Renal pelvis (tissue), 12 donors: ENCODE data around the gene FBXW11. TPM values are rescaled to one million over a fixed set of nuclear protein-coding genes. Genes with fewer than 3 reads are reported as not detected.

Source experiments
- DNase-seq: peaks from one replicate; pipeline ENCODE4 v3.0.0-alpha.2; 2013
- long read RNA-seq, 16 experiments: transcript quantifications; one replicate each; lab custom pipeline, GENCODE V29; 2026
- polyA plus RNA-seq, 3 donors: library from polyadenylated mRNA; unstranded; fragments of 120-200 nt; gene quantifications; one replicate each; pipeline ENCODE4 v1.2.1, GENCODE V29; 2013; ENCODE audit not compliant: insufficient read length in 3 of 3

FBXW11 gene
- 10 to 100 TPM; 51.9 to 55.2 (median 52.0) TPM for polyA plus RNA-seq
- long read RNA-seq, donor 1, full-length matches to known transcripts: 11 of 11 reads
- long read RNA-seq, donor 1, partial matches to known transcripts: 0 of 11 reads
- long read RNA-seq, donor 1, other reads (novel, unspliced or antisense): 0 of 11 reads
- long read RNA-seq, donor 2, full-length matches to known transcripts: 17 of 17 reads
- long read RNA-seq, donor 2, partial matches to known transcripts: 0 of 17 reads
- long read RNA-seq, donor 2, other reads (novel, unspliced or antisense): 0 of 17 reads
- long read RNA-seq, donor 3, transcript FBXW11-203 (12 exons, 2,181 nt): major isoform, 6 of 6 reads
- long read RNA-seq, donor 3, partial matches to known transcripts: 0 of 6 reads
- long read RNA-seq, donor 3, other reads (novel, unspliced or antisense): 0 of 6 reads
- long read RNA-seq, donor 4, full-length matches to known transcripts: 11 of 11 reads
- long read RNA-seq, donor 4, partial matches to known transcripts: 0 of 11 reads
- long read RNA-seq, donor 4, other reads (novel, unspliced or antisense): 0 of 11 reads
- long read RNA-seq, donor 5, partial matches to known transcripts: 0 of 4 reads
- long read RNA-seq, donor 5, other reads (novel, unspliced or antisense): 0 of 4 reads
- long read RNA-seq, donor 6, full-length matches to known transcripts: 15 of 15 reads
- long read RNA-seq, donor 6, partial matches to known transcripts: 0 of 15 reads
- long read RNA-seq, donor 6, other reads (novel, unspliced or antisense): 0 of 15 reads
- long read RNA-seq, donor 7, full-length matches to known transcripts: 7 of 12 reads
- long read RNA-seq, donor 7, partial matches to known transcripts: 5 of 12 reads
- long read RNA-seq, donor 7, other reads (novel, unspliced or antisense): 0 of 12 reads
- long read RNA-seq, donor 8, full-length matches to known transcripts: 8 of 8 reads
- long read RNA-seq, donor 8, partial matches to known transcripts: 0 of 8 reads
- long read RNA-seq, donor 8, other reads (novel, unspliced or antisense): 0 of 8 reads
- long read RNA-seq, donor 9, full-length matches to known transcripts: 14 of 14 reads
- long read RNA-seq, donor 9, partial matches to known transcripts: 0 of 14 reads
- long read RNA-seq, donor 9, other reads (novel, unspliced or antisense): 0 of 14 reads
- long read RNA-seq, donor 10, full-length matches to known transcripts: 8 of 8 reads
- long read RNA-seq, donor 10, partial matches to known transcripts: 0 of 8 reads
- long read RNA-seq, donor 10, other reads (novel, unspliced or antisense): 0 of 8 reads
- long read RNA-seq, donor 11, full-length matches to known transcripts: 5 of 5 reads
- long read RNA-seq, donor 11, partial matches to known transcripts: 0 of 5 reads
- long read RNA-seq, donor 11, other reads (novel, unspliced or antisense): 0 of 5 reads
- long read RNA-seq, donor 12, full-length matches to known transcripts: 15 of 15 reads
- long read RNA-seq, donor 12, partial matches to known transcripts: 0 of 15 reads
- long read RNA-seq, donor 12, other reads (novel, unspliced or antisense): 0 of 15 reads
- long read RNA-seq, donor 13, full-length matches to known transcripts: 5 of 5 reads
- long read RNA-seq, donor 13, partial matches to known transcripts: 0 of 5 reads
- long read RNA-seq, donor 13, other reads (novel, unspliced or antisense): 0 of 5 reads
- long read RNA-seq, donor 14, full-length matches to known transcripts: 12 of 19 reads
- long read RNA-seq, donor 14, partial matches to known transcripts: 0 of 19 reads
- long read RNA-seq, donor 14, other reads (novel, unspliced or antisense): 7 of 19 reads
- long read RNA-seq, donor 15, full-length matches to known transcripts: 11 of 11 reads
- long read RNA-seq, donor 15, partial matches to known transcripts: 0 of 11 reads
- long read RNA-seq, donor 15, other reads (novel, unspliced or antisense): 0 of 11 reads
- long read RNA-seq, donor 16, full-length matches to known transcripts: 6 of 6 reads
- long read RNA-seq, donor 16, partial matches to known transcripts: 0 of 6 reads
- long read RNA-seq, donor 16, other reads (novel, unspliced or antisense): 0 of 6 reads

- peak; percentile 97 for DNase-seq
Observed at GRCh38 chr5:172006321-172007174, at the start of gene FBXW11. Gene FBXW11, minus strand, starts transcription at chr5:172006638. Its CDS starts 136 bp downstream, at chr5:172006502.

GRCh38 chr5:172055996-172056395 lies 49.6 kb upstream of the FBXW11 start:
- no peak for DNase-seq

GRCh38 chr5:172055421-172055820 lies 49.0 kb upstream of the FBXW11 start:
- no peak for DNase-seq

- no peak for DNase-seq
Observed at GRCh38 chr5:172054611-172055153, 48.2 kb upstream of the FBXW11 start.

- no peak for DNase-seq
Observed at GRCh38 chr5:172052450-172053236, 46.2 kb upstream of the FBXW11 start.

GRCh38 chr5:172051643-172052339 lies 45.4 kb upstream of the FBXW11 start:
- DNase-seq: no peak

- no peak for DNase-seq
Observed at GRCh38 chr5:172050080-172050479, 43.6 kb upstream of the FBXW11 start.

- DNase-seq: no peak
Observed at GRCh38 chr5:172049226-172049796, 42.9 kb upstream of the FBXW11 start.

GRCh38 chr5:172048539-172049101 lies 42.2 kb upstream of the FBXW11 start:
- no peak for DNase-seq

GRCh38 chr5:172048170-172048422 lies 41.7 kb upstream of the FBXW11 start:
- no peak for DNase-seq

- DNase-seq: no peak
Observed at GRCh38 chr5:172046593-172046992, 40.2 kb upstream of the FBXW11 start.

GRCh38 chr5:172045315-172045632 lies 38.8 kb upstream of the FBXW11 start:
- no peak for DNase-seq

- no peak for DNase-seq
Observed at GRCh38 chr5:172044631-172045314, 38.3 kb upstream of the FBXW11 start.

- DNase-seq: no peak
Observed at GRCh38 chr5:172043865-172044264, 37.4 kb upstream of the FBXW11 start.

GRCh38 chr5:172042183-172042582 lies 35.7 kb upstream of the FBXW11 start:
- no peak for DNase-seq

GRCh38 chr5:172038167-172038566 lies 31.7 kb upstream of the FBXW11 start:
- DNase-seq: no peak
